SK-N-MC (cell line): ENCODE results near the gene PIM3.

Source experiments
- DNase-seq: peaks from one replicate; pipeline ENCODE4 v3.0.0-alpha.2; 2011; ENCODE audit warnings: low read depth, low spot score
- H3K27ac ChIP-seq: fragments of 200-600 bp; sonication (generic); 2 replicates; pipeline ENCODE4 v1.5.1; 2016; ENCODE audit warnings: mixed run types
- H3K36me3 ChIP-seq: fragments of 200-600 bp; sonication (generic); 2 replicates; pipeline ENCODE4 v1.6.1; 2017; ENCODE audit warnings: antibody characterized with exemption, low read length, mixed read lengths; ENCODE audit not compliant: insufficient read depth
- H3K4me3 ChIP-seq: fragments of 200-600 bp; sonication (generic); 2 replicates; pipeline ENCODE4 v1.5.1; 2016
- H3K9ac ChIP-seq: fragments of 200-600 bp; sonication (generic); 2 replicates; pipeline ENCODE4 v1.8.0; 2017; ENCODE audit warnings: mixed run types, mixed read lengths; ENCODE audit not compliant: insufficient read length
- H3K9me3 ChIP-seq: fragments of 200-600 bp; sonication (generic); 2 replicates; pipeline ENCODE4 v1.6.1; 2017; ENCODE audit warnings: low read depth, mild to moderate bottlenecking, antibody characterized with exemption, low read length, moderate library complexity, mixed read lengths
- EZH2 ChIP-seq: fragments of 200-600 bp; sonication (generic); IDR thresholded peaks from one replicate; pipeline ENCODE4 v1.6.1; 2017; ENCODE audit warnings: antibody characterized with exemption
- FOXP2 ChIP-seq: optimal IDR thresholded peaks from 2 replicates; pipeline ENCODE3; 2011; ENCODE audit warnings: mild to moderate bottlenecking, moderate library complexity; ENCODE audit not compliant: insufficient read depth; ENCODE audit errors: extremely low read length, control extremely low read depth
- POLR2AphosphoS5 ChIP-seq: IDR thresholded peaks from 2 replicates; pipeline ENCODE4 v1.6.1; 2012; ENCODE audit warnings: mild to moderate bottlenecking, low read depth, low read length, borderline replicate concordance

PIM3 gene

DNA sequence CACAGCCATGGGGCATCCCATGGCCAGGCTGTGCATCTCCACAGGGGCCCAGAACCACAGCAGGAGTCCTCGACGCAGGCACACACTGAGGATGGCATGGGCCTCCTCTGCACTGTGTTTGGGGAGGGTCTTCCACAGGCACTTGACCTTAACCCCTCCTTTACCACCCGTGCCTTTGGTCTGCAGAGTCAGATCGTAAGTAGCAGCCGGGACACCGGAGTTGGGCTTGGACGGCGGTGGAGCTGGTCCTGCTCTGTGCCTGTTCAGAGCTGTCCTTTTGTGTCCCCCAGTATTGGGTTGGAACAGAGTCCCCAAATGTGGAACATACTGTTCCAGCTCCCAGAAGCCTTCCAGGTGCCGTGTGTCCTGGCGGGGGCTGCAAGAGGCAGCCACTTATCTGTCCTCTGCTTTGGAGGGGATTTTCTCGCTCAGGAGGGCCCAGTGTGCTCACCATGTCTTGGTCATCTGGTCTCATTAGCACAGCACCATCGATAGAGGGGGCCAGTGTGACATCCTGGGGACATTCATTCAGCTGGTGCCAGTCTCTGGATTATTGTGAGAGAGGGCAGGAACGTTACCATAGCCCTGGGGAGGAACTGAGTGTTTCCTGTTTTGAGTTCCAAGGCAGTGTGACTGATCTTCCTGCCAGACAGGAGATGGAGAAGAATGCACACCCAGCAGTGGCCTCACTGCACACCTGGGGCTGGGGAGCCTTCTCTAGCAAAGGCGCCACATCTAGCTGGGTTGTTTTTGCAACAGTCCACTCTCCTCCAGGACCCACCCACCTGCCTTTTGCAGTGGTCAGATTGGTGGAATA is 29.8 kb upstream of the PIM3 start:
- TF ChIP-seq EZH2 (no peak), POLR2AphosphoS5 (no peak), FOXP2 (no peak)
- Histone ChIP-seq H3K4me3 (no peak overlapping the region), H3K9me3 (no peaks in the 10 kb centered on the region), H3K9ac (no peak overlapping the region), H3K27ac (no peak overlapping the region), H3K36me3 (no peaks in the 10 kb centered on the region)
- DNase-seq = peak; percentile 56

DNA sequence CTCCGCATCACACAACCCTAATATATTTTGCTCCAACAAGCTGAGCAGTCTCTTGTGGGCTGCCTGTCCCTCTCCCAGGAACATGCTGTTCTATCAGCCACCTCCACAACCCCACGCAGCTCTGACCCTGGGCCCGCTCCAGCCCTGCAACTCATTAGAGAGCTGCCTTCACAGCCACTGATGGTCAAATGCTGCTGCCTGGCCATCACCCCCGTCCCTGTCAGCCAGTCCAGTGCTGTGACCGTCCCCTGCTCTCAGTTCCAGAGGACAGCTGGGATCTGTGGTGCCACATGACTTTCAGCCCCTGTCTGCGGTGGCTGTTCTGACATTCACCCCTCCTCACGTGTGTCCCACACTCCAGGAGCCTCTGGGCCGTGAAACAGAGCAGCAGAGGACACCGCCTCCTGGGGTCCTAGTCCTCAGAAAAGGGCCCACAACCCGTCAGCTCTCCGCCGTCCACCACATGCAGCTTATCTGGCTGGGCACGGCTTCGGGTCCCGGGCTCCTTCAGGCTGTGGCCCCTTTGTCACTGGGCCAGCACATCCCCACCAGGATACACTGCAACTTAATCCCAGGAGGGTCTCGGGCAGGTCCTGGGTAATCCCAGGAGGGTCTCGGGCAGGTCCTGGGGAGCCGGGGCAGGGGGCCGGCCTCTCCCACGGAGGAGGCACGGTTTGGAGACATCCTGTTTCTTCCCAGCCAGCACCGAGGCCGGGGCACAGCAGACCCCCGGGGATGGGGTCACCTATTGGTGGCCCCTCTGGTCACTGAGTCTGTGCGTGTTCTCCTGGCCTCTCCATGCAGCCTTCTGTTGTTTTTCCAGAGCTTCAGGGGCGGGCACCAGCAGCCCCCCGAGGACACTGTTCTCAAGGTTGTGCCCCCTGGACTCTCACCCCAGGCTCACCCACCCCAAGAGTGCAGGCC is 27.1 kb upstream of the PIM3 start:
- TF ChIP-seq POLR2AphosphoS5 (no peak), FOXP2 (no peak), EZH2 (no peak)

DNA sequence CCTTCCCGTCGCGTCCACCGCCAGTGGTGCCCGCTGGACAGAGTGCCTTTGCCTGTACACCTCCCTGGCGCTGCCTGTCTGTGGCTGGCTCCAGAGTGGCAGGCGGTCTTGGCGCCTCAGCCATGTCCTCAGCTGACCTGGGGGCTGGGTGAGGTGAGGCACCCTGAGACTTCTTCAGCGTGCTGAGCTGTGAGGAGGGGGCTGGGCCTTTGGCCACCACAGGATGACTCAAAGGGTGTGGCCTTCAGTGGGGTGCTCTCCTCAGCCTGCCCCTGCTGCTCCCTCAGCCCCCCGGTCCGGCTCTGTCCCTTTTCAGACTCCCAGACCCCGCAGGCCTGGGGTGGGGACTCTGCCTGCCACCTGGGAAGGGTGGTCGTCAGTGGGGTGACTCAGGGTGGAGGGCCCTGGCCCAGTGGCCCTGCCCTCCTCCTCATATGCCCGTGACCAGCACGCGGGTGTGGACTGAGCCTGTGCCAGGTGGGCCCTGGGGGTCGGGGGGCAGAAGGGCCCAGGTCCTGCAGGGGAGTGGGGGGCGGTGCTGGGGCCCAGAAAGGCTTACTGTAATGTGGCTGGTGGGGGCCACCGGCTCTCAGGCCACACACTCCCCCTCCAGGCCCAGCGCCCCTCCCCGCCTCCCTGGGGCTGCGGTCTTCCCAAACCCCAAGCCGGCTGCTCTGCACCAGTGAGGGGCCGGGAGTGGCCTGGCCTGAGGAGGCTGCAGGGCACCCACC is 26.2 kb upstream of the PIM3 start:
- peak overlapping the region; percentile 71 for H3K9ac ChIP-seq

More for the DNA sequence above, 27.1 kb upstream of the PIM3 start:
- no peaks in the 10 kb centered on the region for H3K9me3 ChIP-seq
- no peak overlapping the region for H3K4me3 ChIP-seq
- no peak overlapping the region for H3K9ac ChIP-seq
- no peaks in the 10 kb centered on the region for H3K36me3 ChIP-seq
- no peak overlapping the region for H3K27ac ChIP-seq
- DNase-seq = no peak

DNA sequence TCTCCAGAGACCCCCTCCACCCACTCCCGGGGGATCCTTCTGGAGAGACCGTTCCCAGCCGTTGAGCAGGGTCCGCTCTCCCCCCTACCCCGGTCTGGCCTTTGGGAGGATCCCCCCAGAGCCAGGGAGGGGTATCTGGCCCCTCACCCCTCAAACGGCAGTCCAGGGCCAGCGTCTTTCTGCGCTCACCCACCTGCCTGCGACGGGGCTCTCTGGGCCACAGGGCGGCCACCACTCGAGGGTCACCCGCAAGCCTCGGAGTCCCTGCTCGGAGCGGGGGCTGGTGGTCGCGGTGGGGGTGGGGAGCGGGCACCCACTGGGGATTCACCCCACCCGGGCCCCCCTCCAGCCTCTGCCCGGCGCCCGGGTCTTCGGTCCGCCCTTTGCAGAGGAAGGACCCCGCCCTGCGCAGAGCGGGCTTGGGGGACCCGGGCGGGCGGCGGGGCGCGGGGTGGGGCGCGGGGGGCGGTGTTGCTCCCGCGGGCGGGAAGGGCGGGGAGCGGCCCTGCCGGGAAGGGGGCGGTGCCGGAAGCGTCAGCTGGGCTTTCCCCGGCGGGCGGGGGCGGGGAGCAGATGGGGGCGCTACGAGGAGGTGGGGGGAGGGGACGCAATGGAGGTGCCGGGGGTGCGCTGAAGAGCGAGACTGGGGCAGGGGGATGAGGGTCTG is 25.5 kb upstream of the PIM3 start:
- Histone ChIP-seq H3K9ac (peak overlapping the region; percentile 71), H3K9me3 (no peaks in the 10 kb centered on the region), H3K36me3 (no peaks in the 10 kb centered on the region), H3K4me3 (peak overlapping the region; percentile 75), H3K27ac (peak overlapping the region; percentile 25; the same call in 1 of the 2 replicates)
- DNase-seq = no peak
- TF ChIP-seq POLR2AphosphoS5 (no peak), FOXP2 (no peak), EZH2 (no peak)

More for the DNA sequence above, 26.2 kb upstream of the PIM3 start:
- Histone ChIP-seq H3K4me3 (peak overlapping the region; percentile 75), H3K9me3 (no peaks in the 10 kb centered on the region), H3K36me3 (no peaks in the 10 kb centered on the region), H3K27ac (0 out of 2 replicates have a peak overlapping the region, but pooled peaks have one; percentile 25)
- TF ChIP-seq EZH2 (no peak), POLR2AphosphoS5 (no peak), FOXP2 (no peak)
- DNase-seq = no peak

DNA sequence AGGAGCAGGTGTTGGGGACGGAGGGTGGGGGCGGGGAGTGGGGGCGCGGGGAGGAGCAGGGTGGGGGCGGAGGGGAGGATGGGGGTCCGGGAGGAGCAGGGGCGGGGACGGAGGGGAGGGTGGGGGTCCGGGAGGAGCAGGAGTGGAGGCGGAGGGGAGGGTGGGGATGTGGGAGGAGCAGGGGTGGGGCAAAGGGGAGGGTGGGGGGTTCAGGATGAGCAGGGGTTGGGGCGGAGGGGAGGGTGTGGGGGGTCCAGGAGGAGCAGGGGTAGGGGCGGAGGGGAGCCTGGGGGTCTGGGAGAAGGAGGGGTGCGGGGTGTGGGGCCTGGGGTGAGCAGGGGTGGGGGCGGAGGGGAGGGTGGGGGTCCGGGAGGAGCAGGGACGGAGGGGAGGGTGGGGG is 25.0 kb upstream of the PIM3 start:
- H3K4me3 ChIP-seq = 0 out of 2 replicates have a peak overlapping the region, but pooled peaks have one; percentile 84
- TF ChIP-seq POLR2AphosphoS5 (no peak), EZH2 (no peak), FOXP2 (no peak)
- no peaks in the 10 kb centered on the region for H3K36me3 ChIP-seq
- no peak overlapping the region for H3K9ac ChIP-seq
- H3K27ac ChIP-seq = no peak overlapping the region
- DNase-seq = no peak
- H3K9me3 ChIP-seq = no peaks in the 10 kb centered on the region

DNA sequence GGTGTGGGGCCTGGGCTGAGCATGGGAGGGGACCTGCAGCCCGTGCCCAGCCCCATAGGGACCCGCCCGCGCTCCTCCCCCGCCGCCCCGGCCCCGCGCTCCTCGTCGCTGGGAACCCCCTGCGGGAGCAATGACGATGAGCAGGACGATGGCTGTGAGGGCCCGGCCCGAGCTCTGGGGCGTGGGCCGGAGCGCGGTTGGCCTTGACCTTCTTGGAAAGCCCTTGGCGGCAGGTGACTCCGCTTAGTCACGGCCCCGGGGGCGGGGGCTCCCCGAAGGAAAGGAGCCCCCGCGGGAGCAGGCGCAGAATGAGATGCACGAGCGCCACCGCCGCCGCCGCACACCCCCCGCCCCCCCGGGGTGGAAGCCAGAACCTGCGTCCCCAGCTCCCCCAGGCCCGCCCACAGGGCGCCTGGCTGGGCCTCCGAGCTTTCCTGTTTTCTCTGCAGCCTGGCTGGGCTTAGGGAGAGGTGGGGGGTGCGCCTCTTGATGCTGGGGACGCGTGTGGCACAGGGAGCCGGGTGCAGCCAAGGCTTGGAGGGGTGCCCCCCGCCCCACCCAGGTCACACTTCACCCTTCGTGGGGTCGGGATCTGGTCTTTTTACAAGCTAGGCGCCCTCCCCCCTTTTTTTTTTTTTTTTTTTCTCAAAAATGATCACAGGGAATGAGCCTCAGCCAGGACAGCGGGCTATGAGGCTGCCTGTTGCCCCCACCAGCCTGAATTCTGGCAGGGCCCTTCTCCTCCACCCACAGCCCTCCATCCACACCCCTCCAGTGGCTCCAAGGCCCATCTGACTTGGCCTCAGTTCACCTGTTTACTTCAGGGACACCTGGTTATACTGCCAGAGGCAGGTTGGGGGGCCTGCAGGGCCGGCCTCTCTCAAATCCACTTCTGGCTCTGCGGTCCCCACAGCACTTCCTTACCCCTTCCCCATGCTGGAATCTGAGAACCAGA is 24.3 kb upstream of the PIM3 start:
- Histone ChIP-seq H3K4me3 (peak overlapping the region; percentile 84), H3K36me3 (no peaks in the 10 kb centered on the region), H3K27ac (peak overlapping the region; percentile 77), H3K9me3 (no peaks in the 10 kb centered on the region), H3K9ac (peak overlapping the region; percentile 23)
- TF ChIP-seq EZH2 = no peak
- peak; percentile 53 for TF ChIP-seq FOXP2
- TF ChIP-seq POLR2AphosphoS5 = peak; percentile 44
- DNase-seq = no peak
